ENCODE measurements around the gene SERPINA7.
"Not testable (repeated sequence)": the region's sequence is repeated elsewhere in the genome, so short reads cannot be mapped to it uniquely, and the experiment has no call there.

The SERPINA7 gene, protein sequence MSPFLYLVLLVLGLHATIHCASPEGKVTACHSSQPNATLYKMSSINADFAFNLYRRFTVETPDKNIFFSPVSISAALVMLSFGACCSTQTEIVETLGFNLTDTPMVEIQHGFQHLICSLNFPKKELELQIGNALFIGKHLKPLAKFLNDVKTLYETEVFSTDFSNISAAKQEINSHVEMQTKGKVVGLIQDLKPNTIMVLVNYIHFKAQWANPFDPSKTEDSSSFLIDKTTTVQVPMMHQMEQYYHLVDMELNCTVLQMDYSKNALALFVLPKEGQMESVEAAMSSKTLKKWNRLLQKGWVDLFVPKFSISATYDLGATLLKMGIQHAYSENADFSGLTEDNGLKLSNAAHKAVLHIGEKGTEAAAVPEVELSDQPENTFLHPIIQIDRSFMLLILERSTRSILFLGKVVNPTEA

DNA sequence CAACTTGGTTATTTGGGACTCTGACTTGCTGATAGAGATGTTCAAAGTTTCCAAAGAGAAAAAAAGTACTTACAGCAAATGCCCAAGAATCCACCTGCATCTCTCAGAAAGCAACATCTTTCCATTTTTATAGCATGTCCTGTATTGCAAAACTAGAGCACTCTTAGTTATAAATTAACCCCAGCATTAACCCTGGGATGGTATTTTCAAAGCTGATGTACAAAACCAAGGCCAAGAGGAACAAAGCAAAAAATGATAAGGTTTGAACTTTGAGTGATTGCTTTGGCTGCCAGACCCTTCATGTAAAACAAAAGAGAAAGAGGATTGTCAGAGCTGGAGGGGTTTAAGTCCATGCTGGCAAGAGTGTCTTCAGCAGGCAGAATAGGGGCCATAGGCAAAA, at the start of gene SERPINA7:
SERPINA7 (minus strand) TSS at position 103 of the 400 bp plus-strand sequence. CDS start 1,669 bp downstream, outside the sequence.
- no peak for DNase-seq

DNA sequence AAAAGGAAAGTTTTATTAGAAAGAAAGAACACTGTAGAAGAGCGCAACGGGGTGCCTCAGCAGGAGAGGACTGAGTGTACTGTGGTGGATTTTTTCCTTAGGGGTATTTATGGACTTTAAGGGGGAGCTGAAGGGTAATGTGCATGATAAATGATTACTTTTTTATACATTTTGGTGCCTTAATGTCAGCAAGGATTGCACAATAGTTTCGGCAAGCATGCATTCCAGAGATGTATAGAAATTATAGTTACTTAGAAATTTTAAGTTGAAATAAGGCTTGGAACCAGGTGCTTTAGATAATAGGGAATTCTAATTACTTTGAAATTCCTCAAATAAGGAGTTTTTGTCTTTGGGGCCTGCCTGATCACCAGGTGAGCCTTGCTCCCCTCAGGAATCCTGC, 30.5 kb upstream of the SERPINA7 start:
- DNase-seq, result no peak

DNA sequence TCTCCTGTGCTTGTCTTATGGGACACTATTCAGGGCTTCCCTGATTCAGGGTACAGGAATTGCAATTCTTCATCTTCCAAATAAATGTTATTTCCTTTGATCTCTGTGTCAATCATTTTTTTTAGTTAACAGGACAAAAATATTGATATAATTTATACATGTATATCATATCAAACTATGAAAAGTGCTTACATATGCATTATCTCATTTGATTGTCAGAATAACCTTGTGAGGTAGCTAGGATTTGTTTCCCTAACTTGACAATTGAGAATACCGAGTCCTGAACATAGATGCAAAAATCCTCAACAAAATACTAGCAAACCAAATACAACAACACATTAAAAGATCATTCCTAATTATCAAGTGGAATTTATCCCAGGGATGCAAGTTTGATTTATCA, 11.5 kb upstream of the SERPINA7 start:
- DNase-seq, result no peak

DNA sequence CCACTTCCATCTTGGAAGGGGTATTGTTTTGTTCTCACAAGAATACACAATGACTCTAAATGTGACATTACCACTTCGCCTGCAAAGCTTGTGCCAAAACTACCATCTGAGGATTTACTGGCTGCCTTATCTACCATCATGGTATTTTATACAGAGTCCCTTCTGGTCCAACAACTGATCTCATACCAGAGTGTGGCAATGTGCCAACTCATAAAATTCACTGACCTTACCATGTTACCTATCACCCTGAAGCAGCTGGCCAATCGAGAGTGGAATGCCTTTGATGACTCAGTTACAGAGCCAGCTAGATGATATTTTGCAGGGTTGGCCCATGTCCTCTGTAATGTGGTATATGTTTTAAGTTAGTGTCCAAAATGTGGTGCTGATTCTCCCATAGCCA, 3.8 kb upstream of the SERPINA7 start:
- no peak for DNase-seq

DNA sequence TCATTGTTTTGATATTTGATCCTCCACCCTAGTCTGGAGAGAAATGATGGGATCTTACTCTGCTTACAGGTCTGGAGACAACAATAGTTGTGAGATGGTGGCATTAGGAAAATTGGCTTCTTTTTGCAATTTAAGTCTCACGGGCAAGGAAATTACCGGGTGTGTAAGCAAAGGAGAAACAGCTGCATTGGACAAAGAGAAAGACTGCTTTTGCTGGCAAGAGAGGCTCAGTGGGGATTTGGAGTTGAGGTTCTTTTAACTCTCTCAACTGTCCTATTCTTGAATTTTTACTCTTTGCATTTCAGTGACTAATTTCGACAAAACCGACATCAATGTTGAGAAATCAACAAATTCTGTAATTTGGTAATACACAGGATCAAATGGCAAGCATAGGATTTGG, 2.3 kb upstream of the SERPINA7 start:
- no peak for DNase-seq

DNA sequence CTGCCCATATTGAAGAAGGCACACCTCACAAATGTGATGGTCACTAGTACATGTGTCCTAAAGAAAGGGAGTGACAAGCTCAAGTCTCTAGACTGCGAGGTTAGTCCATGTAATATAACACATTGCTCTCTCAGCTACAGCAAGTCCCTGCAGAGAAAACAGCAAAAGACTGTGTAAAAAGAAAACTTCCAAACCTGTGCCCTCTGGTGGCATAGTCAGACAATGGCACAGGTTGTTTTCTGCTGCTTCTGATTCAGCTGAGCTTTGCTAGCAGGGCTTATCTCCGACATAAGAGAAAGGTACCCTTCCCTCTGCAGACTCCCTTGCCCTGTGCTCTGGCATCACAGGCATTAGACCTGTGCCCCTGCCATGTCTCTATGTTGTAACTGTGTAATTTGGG, 1.4 kb upstream of the SERPINA7 start:
- DNase-seq, result peak; percentile 1

DNA sequence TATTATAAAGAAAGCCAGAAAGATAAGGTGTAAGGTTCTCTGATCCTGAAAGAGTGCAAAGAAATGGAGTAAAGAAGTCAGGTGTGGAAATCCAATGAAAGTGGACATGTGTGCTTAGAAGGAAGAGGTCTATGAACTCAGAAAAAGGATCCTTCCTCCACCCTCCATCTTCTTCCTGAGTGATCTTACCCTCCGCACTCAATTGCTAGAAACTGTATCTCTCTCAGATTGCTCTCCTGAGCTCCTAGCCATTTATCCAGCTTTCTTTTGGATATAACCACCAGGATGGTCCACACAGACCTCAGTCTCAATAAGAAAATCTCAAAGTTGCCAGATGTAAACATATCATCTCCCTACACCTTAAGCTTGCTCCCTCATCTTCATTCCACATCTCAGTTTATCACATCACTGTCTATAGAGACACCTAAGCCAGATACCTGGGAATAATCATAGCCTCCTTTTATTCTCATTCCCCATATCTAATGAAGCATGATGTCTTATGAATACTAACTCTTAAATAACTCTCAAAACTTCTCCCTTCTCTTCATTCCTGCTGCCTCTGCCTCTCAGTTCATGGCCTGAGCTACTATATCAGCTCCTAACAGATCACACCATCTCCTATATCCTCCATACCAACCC, 573 bp downstream of the SERPINA7 start:
- DNase-seq, result no peak

DNA sequence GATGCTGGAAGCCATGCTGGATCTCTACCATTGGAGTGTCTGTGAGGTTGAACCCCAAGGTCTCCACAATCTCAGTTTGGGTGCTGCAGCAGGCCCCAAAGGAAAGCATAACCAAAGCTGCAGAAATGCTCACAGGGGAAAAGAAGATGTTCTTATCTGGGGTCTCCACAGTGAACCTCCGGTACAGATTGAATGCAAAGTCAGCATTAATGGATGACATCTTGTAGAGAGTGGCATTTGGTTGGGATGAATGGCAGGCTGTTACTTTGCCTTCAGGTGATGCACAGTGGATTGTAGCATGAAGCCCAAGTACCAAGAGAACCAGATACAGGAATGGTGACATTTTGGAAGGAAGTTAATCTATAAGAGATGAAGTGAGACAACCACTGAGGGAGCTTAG, 1.8 kb downstream of the SERPINA7 start:
- DNase-seq, result no peak

DNA sequence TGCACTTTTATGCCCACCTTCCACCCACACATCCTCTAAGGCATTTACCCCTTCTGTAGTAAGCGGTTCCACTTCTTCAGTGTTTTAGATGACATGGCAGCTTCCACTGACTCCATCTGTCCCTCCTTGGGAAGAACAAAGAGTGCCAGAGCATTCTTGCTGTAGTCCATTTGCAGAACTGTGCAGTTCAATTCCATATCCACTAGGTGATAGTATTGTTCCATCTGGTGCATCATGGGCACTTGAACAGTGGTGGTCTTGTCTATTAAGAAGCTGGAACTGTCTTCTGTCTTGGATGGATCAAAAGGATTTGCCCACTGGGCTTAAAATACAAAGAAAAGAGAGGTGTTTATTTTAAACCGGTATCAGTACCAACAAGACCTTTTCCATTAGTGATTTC, 3.5 kb downstream of the SERPINA7 start:
- DNase-seq, result no peak

DNA sequence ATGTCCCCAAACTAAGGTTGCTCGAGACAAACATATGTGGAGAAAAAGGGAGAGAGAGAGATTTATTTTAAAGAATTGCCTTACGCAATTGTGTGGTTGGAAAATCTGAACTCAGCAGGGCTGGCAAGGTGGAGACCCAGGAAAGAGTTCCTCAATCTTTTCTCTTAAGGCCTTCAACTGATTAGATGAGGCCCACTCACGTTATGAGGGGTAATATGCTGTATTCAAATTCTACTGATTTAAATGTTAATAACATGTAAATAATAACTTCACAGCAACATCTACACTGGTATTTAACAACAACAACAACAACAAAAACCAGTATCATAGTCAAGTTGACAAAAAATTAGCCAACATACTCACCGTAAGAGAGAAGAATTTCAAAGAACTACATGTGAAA, 14.6 kb downstream of the SERPINA7 start:
- DNase-seq, result no peak

DNA sequence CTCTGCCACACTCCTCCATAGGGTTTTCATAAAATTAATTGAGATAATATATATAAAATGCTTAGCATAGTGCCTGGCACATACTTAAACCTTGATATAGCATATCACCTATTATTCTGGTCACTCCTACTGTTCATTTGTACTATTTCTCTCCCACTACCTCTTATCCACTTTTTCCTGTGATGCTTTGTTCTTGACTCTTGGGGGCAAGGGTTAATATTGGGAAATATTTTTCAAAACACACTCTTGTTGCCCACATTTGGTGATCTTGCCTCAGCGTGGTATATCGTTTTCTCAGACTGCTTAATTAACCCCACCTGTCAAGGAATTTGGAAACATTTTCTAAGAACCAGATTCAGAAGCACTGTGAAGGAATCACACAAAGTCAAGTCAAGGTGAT, 16.3 kb downstream of the SERPINA7 start:
- DNase-seq, result no peak

DNA sequence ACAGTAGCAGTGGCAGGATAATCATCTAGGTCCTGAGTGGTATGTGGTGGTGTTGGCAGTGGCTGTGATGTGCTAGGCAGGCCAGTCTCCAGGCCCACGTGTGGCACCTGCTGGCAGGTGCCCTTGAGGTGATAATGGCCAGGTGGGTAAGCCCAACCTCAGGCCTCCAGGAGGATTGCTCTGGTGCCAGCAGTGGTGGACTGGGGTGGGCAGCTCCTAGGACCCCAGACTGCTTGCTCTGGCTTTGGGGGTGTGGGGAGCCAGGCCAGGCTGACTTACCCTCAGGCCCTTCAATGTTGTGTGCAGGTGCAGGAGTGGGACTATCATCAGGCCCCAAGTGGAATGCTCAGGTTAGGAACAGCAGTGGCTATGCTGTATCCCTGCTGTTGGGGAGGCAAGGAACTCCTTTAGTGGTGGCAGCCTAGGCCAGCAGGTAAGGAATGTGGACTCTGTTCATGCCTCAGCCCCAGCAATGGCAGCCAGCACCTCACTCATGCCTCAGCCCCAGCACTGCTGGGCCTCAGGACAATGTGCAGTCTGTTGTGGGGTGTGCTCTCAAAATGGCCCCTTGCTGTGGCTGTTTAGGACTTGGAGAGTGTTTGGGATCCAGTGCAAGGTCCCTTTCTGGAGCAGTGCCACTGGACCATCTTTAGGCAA, 24.3 kb downstream of the SERPINA7 start:
- no peak for DNase-seq

DNA sequence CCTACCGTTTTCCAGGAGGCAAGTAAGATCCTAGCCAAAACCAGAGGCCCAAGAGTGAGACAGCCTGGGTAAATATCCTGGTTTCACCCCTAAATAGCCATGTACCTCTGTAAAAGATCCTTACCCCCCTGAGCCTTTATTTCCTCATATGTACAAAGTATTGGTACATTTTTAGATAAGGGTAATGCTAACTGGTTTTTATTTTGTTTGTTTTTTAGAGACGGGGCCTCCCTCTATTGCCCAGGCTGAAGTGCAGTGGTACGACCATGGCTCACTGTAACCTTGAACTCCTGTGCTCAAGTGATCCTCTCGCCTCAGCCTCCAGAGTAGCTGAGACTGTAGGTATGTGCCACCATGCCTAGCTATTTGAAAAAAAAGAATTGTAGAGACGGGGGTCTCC, 29.4 kb downstream of the SERPINA7 start:
- no peak for DNase-seq

DNA sequence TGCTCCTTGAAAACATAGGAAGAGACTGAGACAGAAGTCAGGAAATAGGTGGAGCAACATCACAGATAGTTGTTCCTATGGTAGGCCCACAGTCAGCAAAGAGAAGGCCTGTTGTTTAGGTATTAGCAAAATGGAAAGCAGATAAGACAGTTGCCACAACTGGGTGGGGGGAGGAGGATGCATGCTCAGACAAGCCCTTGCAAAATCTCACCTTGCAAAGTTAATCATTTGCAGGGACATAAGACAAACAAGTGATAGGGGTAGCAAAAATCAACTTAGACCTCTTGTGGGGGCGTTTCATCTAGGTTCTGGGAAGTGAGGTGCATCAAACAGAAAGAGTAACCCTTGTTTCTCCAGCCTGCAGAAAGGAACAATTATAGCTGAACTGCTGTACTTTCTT, 30.7 kb downstream of the SERPINA7 start:
- no peak for DNase-seq

DNA sequence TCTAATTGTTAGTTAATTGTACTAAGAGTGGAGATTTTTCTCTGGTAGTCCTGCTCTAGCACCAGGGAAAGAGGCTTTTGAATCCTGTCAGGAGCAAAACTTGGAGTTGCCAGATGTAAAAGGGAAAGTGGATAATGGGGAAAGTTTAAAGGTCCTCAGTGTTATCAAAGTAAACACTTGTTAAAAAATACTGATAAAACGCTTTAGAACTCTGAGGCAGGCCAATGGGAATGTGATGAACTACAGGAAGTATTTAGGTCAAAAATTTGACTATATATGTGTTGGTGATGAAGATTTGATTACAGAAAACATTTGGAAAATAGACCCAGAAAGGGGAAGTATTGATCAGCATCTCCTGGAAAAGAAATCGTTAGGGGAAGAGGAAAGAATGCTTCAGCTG, 32.8 kb downstream of the SERPINA7 start:
- no peak for DNase-seq

DNA sequence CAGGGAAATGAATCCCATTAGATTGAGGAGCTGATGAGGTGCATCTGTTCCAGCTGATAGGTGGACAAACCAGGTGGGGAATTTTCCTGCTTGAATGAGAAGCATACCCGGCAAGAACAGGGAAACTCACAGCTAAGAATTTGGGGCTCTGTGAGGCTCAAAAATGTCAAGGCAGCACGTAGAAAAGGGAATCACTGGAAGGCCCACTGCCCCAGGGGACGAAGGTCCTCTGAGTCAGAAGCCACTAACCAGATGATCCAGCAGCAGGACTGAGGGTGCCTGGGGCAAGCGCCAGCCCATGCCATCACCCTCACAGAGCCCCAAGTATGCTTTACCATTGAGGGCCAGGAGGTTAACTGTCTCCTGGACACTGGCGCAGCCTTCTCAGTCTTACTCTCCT, 37.9 kb downstream of the SERPINA7 start:
- not testable (repeated sequence) for DNase-seq

DNA sequence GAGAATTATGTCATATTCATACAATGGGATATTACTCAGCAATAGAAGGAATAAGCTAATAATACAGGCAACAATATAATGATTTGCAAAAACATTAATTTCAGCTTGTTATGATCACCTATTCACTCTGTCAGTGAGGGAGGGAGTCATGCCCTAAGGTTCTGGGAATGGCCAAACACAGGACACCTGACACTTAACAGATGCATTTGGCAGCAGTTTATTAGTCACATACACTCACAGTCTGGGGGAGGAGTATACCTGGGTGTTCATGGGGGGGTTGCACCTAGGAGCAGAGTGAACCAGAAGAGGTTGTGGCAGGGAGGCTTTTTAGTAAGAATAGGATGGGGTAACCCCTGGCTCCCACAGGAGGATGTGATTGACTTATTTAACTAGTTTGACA, 38.3 kb downstream of the SERPINA7 start:
- DNase-seq, result no peak

DNA sequence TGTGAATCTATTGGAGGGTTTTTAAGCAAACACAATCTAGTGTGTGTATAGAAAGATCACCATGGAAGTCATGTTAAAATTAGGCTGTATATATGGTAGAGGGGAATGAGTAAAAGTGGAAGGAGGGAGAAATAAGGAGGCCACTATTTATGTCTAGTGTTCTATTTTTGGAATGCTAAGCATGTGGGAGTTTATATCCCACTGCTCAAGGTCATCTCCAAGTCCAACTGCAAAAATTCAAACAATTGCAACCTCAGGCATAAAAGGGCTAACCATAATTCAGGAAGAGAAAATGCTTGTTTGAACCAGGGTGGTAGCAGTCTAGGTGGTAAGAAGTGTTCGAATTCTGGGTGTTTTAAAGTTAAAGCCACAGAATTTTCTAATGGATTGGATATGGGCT, 39.2 kb downstream of the SERPINA7 start:
- no peak for DNase-seq

DNA sequence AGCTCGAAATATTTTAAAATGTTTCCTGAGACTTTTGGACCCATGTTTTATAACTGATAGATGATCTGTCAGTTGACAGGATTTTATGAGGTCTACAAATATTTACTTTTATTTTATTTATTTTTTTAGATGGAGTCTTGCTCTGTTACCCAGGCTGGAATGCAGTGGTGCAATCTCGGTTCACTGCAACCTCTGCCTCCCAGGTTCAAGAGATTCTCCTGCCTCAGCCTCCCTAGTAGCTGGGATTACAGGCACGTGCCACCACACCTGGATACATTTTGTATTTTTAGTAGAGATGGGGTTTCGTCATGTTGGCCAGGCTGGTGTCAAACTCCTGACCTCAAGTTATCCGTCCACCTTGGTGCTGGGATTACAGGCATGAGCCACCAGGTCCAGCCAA, 50.0 kb downstream of the SERPINA7 start:
- not testable (repeated sequence) for DNase-seq
